Esophagus mucosa (tissue), 1 donor: ENCODE results near the gene ZBED6. TPM values are rescaled to one million over a fixed set of nuclear protein-coding genes. Genes with fewer than 3 reads are reported as not detected.
"Not testable (repeated sequence)": the region's sequence is repeated elsewhere in the genome, so short reads cannot be mapped to it uniquely, and the experiment has no call there.

Experiments
- ATAC-seq: fragments of 200-7000 bp; cut with Tn5 transposase; one replicate; pipeline ENCODE4 v1.9.1; 2020
- total RNA-seq: library from RNA; stranded (reverse); gene quantifications from one replicate; pipeline ENCODE4 v1.2.4, GENCODE V29; 2023
- donor health status: DM: yes; HTN: yes; CAD: no.

ZBED6 gene
- total RNA-seq, 1 donor from 2014 or later = 18.5 TPM

- ATAC-seq = no peak
Observed at GRCh38 chr1:203778789-203779188, 16.6 kb upstream of the ZBED6 start.

- no peak for ATAC-seq
Observed at GRCh38 chr1:203781962-203782361, 13.5 kb upstream of the ZBED6 start.

DNA sequence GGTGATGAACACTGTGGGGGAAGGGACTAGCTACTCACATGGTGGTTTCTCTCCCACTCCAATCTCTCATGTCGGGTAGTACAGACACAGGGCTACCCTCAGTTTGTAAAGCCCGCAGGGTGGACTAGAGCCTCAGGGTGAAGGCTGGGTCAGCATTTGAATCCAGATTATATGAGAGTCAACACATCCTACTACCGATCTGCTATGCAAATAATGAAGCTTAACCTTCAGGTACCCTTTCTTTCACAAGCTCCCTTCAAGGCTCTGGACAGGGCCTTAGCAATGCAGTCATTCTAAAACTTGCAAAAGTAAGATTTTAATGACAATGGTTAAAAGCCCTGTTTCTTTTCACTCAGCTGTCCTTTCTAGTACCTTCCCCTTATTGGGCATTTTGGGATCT is 5.5 kb upstream of the ZBED6 start:
- ATAC-seq = no peak

DNA sequence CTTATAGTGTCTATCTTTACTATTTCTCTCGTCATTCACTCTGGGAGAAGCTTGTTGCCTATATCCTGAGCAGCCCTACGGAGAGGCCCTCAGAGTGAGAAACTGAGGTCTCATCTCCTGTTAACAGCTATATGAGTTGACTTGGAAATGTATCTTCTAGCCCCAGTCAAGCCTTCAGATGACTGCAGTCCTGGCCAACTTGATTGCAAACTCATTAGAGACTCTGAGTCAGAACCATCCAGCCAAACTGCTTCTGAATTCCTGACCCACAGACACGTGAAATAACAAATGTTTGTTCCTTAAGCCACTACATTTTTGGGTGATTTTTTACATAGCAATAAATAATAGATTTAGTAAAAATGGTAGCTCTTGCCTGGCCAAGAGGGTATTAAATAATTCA is 3.9 kb upstream of the ZBED6 start:
- ATAC-seq = no peak

GRCh38 chr1:203792486-203792885 is 2.9 kb upstream of the ZBED6 start:
- no peak for ATAC-seq

DNA sequence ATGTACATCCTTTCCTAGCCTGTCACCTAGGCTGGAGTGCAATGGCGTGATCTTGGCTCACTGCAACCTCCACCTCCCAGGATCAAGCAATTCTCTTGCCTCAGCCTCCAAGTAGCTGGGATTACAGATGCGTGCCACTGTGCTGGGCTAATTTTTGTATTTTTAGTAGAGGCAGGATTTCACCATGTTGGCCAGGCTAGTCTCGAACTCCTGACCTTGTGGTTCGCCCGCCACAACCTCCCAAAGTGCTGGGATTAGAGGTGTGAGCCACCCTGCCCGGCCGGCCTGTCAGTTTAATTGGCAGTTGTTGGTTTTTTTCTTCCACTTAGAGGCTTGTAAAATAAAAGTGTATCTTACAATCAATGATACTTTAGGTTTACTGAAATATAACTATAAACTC is 1.9 kb upstream of the ZBED6 start:
- not testable (repeated sequence) for ATAC-seq

GRCh38 chr1:203794764-203795440 is 521 bp upstream of the ZBED6 start:
- no peak for ATAC-seq

GRCh38 chr1:203796236-203796605 is 798 bp downstream of the ZBED6 start:
- peak; percentile 19 for ATAC-seq

DNA sequence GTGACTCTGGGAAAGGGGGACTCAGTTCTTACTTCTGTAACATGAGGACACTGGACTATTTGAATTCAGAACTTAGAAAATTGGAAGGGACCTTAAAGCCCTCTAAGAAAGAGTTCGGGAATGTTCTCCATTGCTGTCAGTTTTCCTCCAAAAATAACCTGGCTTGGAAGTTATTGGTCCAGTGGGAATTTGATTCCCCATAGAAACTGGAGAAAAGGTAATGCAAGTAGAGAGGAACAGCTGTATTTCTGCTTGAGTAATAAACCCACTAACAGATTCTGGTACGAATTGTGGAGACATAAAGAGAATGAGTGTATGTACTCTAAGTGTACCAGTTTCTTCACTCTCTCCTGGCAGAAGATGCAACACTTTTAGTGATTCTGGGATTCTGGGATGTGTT is 1.8 kb downstream of the ZBED6 start:
- no peak for ATAC-seq

- ATAC-seq = no peak
Observed at GRCh38 chr1:203797948-203798655, 2.7 kb downstream of the ZBED6 start.

- ATAC-seq = no peak
Observed at GRCh38 chr1:203799157-203799556, 3.7 kb downstream of the ZBED6 start.

DNA sequence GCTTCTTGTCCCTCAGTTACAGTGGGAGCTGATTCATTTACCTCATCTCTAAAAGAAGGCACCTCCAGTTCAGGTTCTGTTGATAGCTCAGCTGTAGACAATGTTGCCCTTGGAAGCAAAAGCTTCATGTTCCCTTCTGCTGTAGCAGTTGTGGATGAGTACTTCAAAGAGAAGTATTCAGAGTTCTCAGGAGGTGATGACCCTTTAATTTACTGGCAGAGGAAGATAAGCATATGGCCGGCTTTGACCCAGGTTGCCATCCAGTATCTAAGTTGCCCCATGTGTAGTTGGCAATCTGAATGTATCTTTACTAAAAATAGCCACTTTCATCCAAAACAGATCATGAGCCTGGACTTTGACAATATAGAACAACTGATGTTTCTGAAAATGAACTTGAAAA is 4.5 kb downstream of the ZBED6 start:
- ATAC-seq = no peak

- no peak for ATAC-seq
Observed at GRCh38 chr1:203805689-203806088, 10.3 kb downstream of the ZBED6 start.

DNA sequence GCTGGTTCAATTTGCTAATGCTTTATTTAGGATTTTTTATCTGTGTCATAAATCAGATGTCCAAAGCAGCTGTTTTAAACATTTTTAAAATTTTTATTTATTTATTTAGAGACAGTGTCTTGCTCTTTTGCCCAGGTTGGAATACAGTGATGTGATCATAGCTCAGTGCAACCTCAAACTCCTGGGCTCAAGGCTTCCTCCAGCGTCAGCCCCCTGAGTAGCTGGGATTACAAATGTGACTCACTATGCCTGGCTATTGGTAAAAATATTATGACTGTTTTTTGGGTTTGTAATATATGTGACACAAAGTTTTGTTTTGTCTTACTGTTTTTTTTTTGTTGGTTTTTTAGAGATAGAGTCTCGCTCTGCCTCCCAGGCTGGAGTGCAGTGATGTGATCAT is 11.8 kb downstream of the ZBED6 start:
- ATAC-seq = no peak

DNA sequence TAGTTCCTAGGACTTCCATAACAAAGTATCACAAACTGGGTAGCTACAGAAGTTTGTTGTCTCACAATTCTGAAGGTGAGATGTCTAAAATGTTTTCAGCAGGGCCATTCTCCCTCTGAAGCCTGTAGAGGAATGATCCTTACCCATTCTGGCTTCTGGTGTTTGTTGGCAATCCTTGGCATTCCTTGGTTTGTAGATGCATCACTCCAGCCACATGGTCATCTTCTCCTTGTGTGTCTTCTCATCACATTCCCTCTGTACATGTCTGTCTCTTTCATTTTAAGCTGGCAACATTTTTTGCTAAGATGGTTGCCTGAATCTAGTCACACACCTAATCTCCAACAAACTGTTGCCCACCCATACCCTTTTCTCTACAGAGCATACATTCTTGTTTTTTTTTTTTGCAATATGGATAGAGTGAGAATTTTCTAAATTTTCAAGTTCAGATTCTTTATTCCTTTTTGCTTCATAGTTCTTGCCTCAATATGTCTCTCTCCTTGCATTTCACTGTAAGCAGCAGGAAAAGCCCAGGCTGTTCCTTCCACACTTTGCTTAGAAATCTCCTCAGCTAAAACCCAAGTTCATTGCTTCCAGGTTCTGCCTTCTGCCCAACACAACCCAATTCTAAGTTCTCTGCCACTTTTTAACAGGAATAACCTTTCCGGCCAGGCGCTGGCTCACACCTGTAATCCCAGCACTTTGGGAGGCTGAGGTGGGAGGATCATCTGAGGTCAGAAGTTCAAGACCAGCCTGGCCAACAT is 18.3 kb downstream of the ZBED6 start:
- ATAC-seq = no peak

- ATAC-seq = no peak
Observed at GRCh38 chr1:203818399-203818798, 23.0 kb downstream of the ZBED6 start.

GRCh38 chr1:203823306-203823705 is 27.9 kb downstream of the ZBED6 start:
- ATAC-seq = no peak

- no peak for ATAC-seq
Observed at GRCh38 chr1:203826175-203826574, 30.8 kb downstream of the ZBED6 start.

DNA sequence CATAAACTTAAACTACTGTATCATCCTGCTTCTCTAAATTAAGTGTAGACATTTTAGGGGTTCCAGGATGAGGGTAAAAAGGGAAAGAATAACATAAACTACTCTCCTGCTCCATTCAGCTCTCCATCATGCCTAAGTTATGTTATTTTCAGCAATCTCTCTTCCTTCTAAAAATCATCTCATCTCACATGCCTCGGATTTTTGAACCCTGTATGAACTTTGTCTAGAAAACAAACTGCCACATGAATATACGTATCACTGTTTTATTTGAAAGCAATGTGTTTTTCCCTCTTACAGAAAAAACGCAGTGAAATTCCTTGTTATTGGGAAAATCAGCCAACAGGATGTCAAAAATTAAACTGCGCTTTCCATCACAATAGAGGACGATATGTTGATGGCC is 32.6 kb downstream of the ZBED6 start:
- ATAC-seq = no peak

GRCh38 chr1:203828503-203828902 is 33.1 kb downstream of the ZBED6 start:
- ATAC-seq = no peak

DNA sequence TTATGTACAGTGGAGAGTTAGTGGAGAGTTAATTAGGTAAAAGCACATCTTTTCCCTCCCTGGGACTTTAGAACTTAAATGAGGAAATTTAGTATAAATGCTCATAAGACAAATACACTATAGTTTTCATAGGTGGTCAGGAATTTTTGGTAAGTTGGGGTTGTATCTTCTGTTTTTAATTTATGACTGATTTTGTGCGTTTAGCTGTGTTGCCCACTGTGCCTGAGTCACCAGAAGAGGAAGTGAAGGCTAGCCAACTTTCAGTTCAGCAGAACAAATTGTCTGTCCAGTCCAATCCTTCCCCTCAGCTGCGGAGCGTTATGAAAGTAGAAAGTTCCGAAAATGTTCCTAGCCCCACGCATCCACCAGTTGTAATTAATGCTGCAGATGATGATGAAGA is 33.8 kb downstream of the ZBED6 start:
- not testable (repeated sequence) for ATAC-seq

DNA sequence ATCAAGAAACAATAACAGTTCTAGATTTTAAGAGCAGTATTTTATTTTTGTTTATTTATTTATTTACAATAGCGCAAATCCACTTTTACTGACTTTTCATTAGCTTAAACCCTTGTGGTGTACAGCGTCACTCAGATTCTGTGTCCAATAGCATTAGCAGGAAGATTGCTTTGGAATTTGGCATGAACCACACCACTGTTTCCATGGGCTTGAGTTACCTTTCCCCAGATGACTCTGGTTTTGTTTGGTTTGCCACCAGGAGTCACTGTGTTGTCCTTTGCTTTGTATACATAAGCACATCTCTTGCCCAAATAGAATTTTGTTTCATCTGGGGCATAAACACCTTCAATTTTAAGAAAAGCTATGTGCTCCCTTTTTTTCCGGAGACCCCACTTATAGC is 40.1 kb downstream of the ZBED6 start:
- no peak for ATAC-seq

DNA sequence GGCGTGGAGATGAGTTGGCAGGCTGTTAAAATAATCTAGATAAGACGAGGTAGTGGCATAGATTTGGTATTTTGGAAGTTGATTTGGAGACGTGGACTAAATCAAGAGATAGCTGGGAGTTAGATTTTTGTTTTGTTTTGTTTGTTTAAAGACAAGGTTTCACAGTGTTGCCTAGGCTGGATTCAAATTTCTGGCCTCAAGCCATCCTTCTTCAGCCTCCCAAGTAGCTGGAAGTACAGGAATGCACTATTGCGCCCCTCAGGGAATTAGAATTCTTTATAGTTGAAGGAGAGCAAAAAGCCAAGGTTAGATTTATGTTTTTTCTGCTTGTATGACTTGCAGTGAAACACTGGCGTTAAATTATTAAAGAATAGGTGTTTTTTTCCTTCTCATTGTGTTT is 43.7 kb downstream of the ZBED6 start:
- no peak for ATAC-seq
